HepG2 (cell line): ENCODE results near the gene BPIFB4. TPM values are rescaled to one million over a fixed set of nuclear protein-coding genes. Genes with fewer than 3 reads are reported as not detected.

Source experiments
- ATAC-seq: fragments of 200-7000 bp; cut with Tn5 transposase; 3 replicates; pipeline ENCODE4 v1.9.1; 2020; ENCODE audit warnings: mild to moderate bottlenecking, moderate library complexity
- BruUV-seq: library from RNA; stranded (reverse); fragments of 400-500 nt; replicated peaks from 2 replicates; lab custom pipeline; 2021; lab: Mats Ljungman, UMichigan
- CTCF ChIA-PET: fragments of 300-600 bp; formaldehyde crosslinking; extraction: SDS; loops from one replicate; lab custom pipeline; 2021; ENCODE audit warnings: low total read pairs, inconsistent platforms, low intra/inter-chr PET ratio; lab: Yijun Ruan, JAX
- POLR2A ChIA-PET: fragments of 350-600 bp; sonication (Branson Sonifier 250); formaldehyde crosslinking; loops from one replicate; lab custom pipeline; 2020; ENCODE audit warnings: antibody characterized with exemption, inconsistent platforms; lab: Yijun Ruan, JAX
- DNase-seq: peaks from one replicate; pipeline ENCODE4 v3.0.0-alpha.2; 2015; ENCODE audit warnings: low spot score
- FAIRE-seq: peaks from 3 replicates; lab custom pipeline; 2011; peaks lifted over from hg19 to GRCh38; lab: Jason Lieb, UNC
- H2AFZ ChIP-seq: one replicate; pipeline ENCODE4 v1.6.1; 2011; ENCODE audit warnings: low read length, inconsistent platforms
- H3K27ac ChIP-seq: fragments of 300-600 bp; 3 replicates; pipeline ENCODE4 v1.8.0; 2011; ENCODE audit warnings: mixed run types, mild to moderate bottlenecking, mixed read lengths, low read length, inconsistent platforms; ENCODE audit not compliant: insufficient read depth; ENCODE audit errors: extremely low read length
- H3K27me3 ChIP-seq, 2 experiments: fragments of 200-600 bp in 1 of 2; 2 replicates in 1 of 2; 3 replicates in 1 of 2; pipeline versions ENCODE4 v1.6.0 to v1.8.0; 2011; ENCODE audit warnings: low read length in 2 of 2, mild to moderate bottlenecking in 2 of 2, moderate library complexity in 2 of 2, inconsistent platforms in 1 of 2; ENCODE audit not compliant: insufficient read depth in 2 of 2, control insufficient read depth in 1 of 2
- H3K36me3 ChIP-seq, 2 experiments: fragments of 200-600 bp in 1 of 2; replicated peaks in 1 of 2; 2 replicates in 1 of 2; 3 replicates in 1 of 2; pipeline versions ENCODE4 v1.5.1 to v1.8.0; 2011; ENCODE audit warnings: low read length in 2 of 2, inconsistent platforms in 1 of 2; ENCODE audit not compliant: insufficient read depth in 2 of 2, control insufficient read depth in 1 of 2
- H3K4me1 ChIP-seq: 2 replicates; pipeline ENCODE4 v1.5.1; 2012; ENCODE audit warnings: low read length, inconsistent platforms; ENCODE audit not compliant: insufficient read depth
- H3K4me2 ChIP-seq: 2 replicates; pipeline ENCODE4 v1.6.0; 2011; ENCODE audit warnings: low read depth, low read length, inconsistent platforms
- H3K4me3 ChIP-seq, 3 experiments: fragments of 200-600 bp in 1 of 3; sonication (generic), shearing (Covaris generic) in 1 of 3; replicated peaks in 1 of 3; 2 replicates each; pipeline ENCODE4 v1.5.1; 2011 to 2016; ENCODE audit warnings: low read length in 3 of 3, inconsistent platforms in 2 of 3, low read depth in 2 of 3, mild to moderate bottlenecking in 2 of 3, control low read depth in 1 of 3, mixed read lengths in 1 of 3; ENCODE audit not compliant: insufficient read depth in 1 of 3
- H3K79me2 ChIP-seq: one replicate; pipeline ENCODE4 v1.6.1; 2011; ENCODE audit warnings: low read length, inconsistent platforms; ENCODE audit not compliant: insufficient read depth
- H3K9ac ChIP-seq: 2 replicates; pipeline ENCODE4 v1.6.0; 2011; ENCODE audit warnings: mild to moderate bottlenecking, low read depth, low read length, inconsistent platforms; ENCODE audit not compliant: insufficient read depth
- H3K9me3 ChIP-seq: 2 replicates; pipeline ENCODE4 v1.5.1; 2012; ENCODE audit warnings: mild to moderate bottlenecking, low read length
- H4K20me1 ChIP-seq: 2 replicates; pipeline ENCODE4 v1.6.0; 2011; ENCODE audit warnings: inconsistent platforms, mild to moderate bottlenecking, low read length, moderate library complexity; ENCODE audit not compliant: insufficient read depth
- CCDC6 ChIP-seq: sonication (generic); formaldehyde crosslinking; IDR thresholded peaks from 2 replicates; pipeline ENCODE4 v1.8.1; 2022; ENCODE audit warnings: mild to moderate bottlenecking, missing genetic modification reagents, moderate library complexity
- CERS6 ChIP-seq: sonication (generic); formaldehyde crosslinking; IDR thresholded peaks from 2 replicates; pipeline ENCODE4 v1.5.0; 2020; ENCODE audit warnings: missing genetic modification reagents
- EP300 ChIP-seq, 3 experiments: sonication (generic) in 1 of 3; formaldehyde crosslinking in 1 of 3; IDR thresholded peaks; 2 replicates each; pipeline versions ENCODE4 v1.5.1 to v1.6.1; 2011 to 2020; ENCODE audit warnings: low read depth in 2 of 3, low read length in 2 of 3, borderline replicate concordance in 1 of 3, improper control_type of control experiment in 1 of 3, mild to moderate bottlenecking in 1 of 3, missing genetic modification reagents in 1 of 3, moderate library complexity in 1 of 3
- HNF1B ChIP-seq: sonication (generic); formaldehyde crosslinking; IDR thresholded peaks from 2 replicates; pipeline ENCODE4 v1.5.1; 2020; ENCODE audit warnings: mild to moderate bottlenecking, moderate library complexity, missing genetic modification reagents
- HNF4A ChIP-seq: sonication (generic); formaldehyde crosslinking; IDR thresholded peaks from 2 replicates; pipeline ENCODE4 v1.4.0; 2020; ENCODE audit warnings: missing genetic modification reagents
- MTERF4 ChIP-seq: sonication (generic); formaldehyde crosslinking; IDR thresholded peaks from 2 replicates; pipeline ENCODE4 v1.8.0; 2023; ENCODE audit warnings: mild to moderate bottlenecking, missing genetic modification reagents
- NR2F6 ChIP-seq, 2 experiments: IDR thresholded peaks; 2 replicates each; pipeline ENCODE4 v1.6.1; 2016; ENCODE audit warnings: antibody characterized with exemption in 1 of 2, mild to moderate bottlenecking in 1 of 2
- RAD21 ChIP-seq: fragments of 450-650 bp; formaldehyde crosslinking; IDR thresholded peaks from 2 replicates; pipeline ENCODE4 v1.5.0; 2020; ENCODE audit warnings: mild to moderate bottlenecking
- RARA ChIP-seq: IDR thresholded peaks from 2 replicates; pipeline ENCODE4 v1.6.1; 2016; ENCODE audit warnings: missing genetic modification reagents, missing compliant biosample characterization
- TP53 ChIP-seq: sonication (generic); formaldehyde crosslinking; conservative IDR thresholded peaks from 2 replicates; pipeline ENCODE4 v1.4.0; 2020; ENCODE audit warnings: missing genetic modification reagents
- ZNF580 ChIP-seq: IDR thresholded peaks from 2 replicates; pipeline ENCODE4 v1.6.1; 2016; ENCODE audit warnings: low read depth, borderline replicate concordance
- ZNF614 ChIP-seq: IDR thresholded peaks from 2 replicates; pipeline ENCODE4 v1.6.1; 2018; ENCODE audit warnings: missing biosample characterization, missing genetic modification reagents, inconsistent platforms, borderline replicate concordance
- WGBS: methylation state at CpG from one replicate; pipeline ENCODE4 v1.1.6; 2017; ENCODE audit warnings: low lambda C conversion rate; 5-methylcytosine and 5-hydroxymethylcytosine counted together
- in situ Hi-C: cut with HindIII; loops from 2 replicates; pipeline ENCODE4 v1.10.0; 2017; ENCODE audit warnings: low pct_unique_long_range_greater_than_20kb; ENCODE audit not compliant: extremely low pct_ligation_motif_present
- intact Hi-C: fragments of 100-400 bp; cut with micrococcal nuclease; formaldehyde crosslinking; loops from one replicate; pipeline ENCODE4 v1.10.0; 2022; ENCODE audit not compliant: unreplicated experiment
- polyA plus RNA-seq, 8 experiments: library from polyadenylated mRNA; depleted of rRNA in 3 of 8; stranded (reverse) in 7 of 8; unstranded in 1 of 8; fragments of >200 nt; fragmentation: Illumina TruSeq in 4 of 8; extraction: Trizol in 4 of 8; gene quantifications; 2 replicates each; pipeline versions ENCODE4 v1.2.1 to v1.2.3, GENCODE V29; 2011 to 2016; ENCODE audit warnings: low read depth in 4 of 8, missing spikeins in 1 of 8, mixed read lengths in 1 of 8; ENCODE audit not compliant: insufficient read depth in 1 of 8
- total RNA-seq, 5 experiments: library from RNA; depleted of rRNA; stranded (reverse); fragments of >200 nt; fragmentation: Illumina TruSeq; extraction: Trizol; gene quantifications; 2 replicates each; pipeline ENCODE4 v1.2.3, GENCODE V29; 2016; ENCODE audit warnings: low read depth in 1 of 5

BPIFB4 gene
- total and polyA plus RNA-seq, 2 of the 13 experiments (the other 11 are each of a cell fraction or from before 2014, with no cell fraction given), result 0.09 TPM; not detected in 1

GRCh38 chr20:33042430-33042829 is 37.0 kb upstream of the BPIFB4 start:
- ATAC-seq (peak; percentile 32), FAIRE-seq (no peak), DNase-seq (no peak)
- H3K4me1 ChIP-seq, result peaks cover 34% of the 10 kb centered on the region
- in situ Hi-C loops, result no loop called here
- WGBS, result 61% methylated on average over 3 of the region's 3 CpGs
- no peaks in the 10 kb centered on the region for H3K36me3 ChIP-seq
- H3K27me3 ChIP-seq, result no peaks in the 10 kb centered on the region; a peak in 1 of 5 replicates
- no peak overlapping the region for H2AFZ ChIP-seq
- ChIA-PET POLR2A (interaction anchor here (0.7 to 3.3 kb wide), 3 partner anchors 11 to 223 kb away, joined by 4 to 16 read pairs (median 6); partner anchors contain the start of genes BPIFB2, BPIFB6 and MAPRE1), CTCF (no interaction called here)
- H3K27ac ChIP-seq, result no peak overlapping the region
- intact Hi-C loops, result loop anchor here (5.0 kb wide), 1 partner anchor 35 kb away; the partner anchor contains the start of gene BPIFB2
- H4K20me1 ChIP-seq, result no peaks in the 10 kb centered on the region
- no peak overlapping the region for H3K9ac ChIP-seq
- no peak overlapping the region for H3K4me3 ChIP-seq
- H3K9me3 ChIP-seq, result peaks cover 10% of the 10 kb centered on the region; the same call in 1 of the 2 replicates
- peak overlapping the region; percentile 6 for H3K4me2 ChIP-seq
- no peaks in the 10 kb centered on the region for H3K79me2 ChIP-seq
- TF ChIP-seq RAD21 (CRISPR knock-in tag) (no peak), HNF1B (CRISPR knock-in tag) (0 out of 2 replicates have a peak, but pooled peaks have one; percentile 14), CCDC6 (CRISPR knock-in tag) (0 out of 2 replicates have a peak, but pooled peaks have one; percentile 34), CERS6 (CRISPR knock-in tag) (no peak), HNF4A (CRISPR knock-in tag) (peak; percentile 58; the same call in 1 of the 2 replicates), ZNF614 (CRISPR knock-in tag) (peak; percentile 53; the same call in 1 of the 2 replicates), ZNF580 (CRISPR knock-in tag) (no peak), RARA (CRISPR knock-in tag) (peak; percentile 69), NR2F6 (IDR thresholded peaks at IDR 0.05) (peak; percentile 38; the same call in 1 of the 2 replicates), NR2F6 (CRISPR knock-in tag; IDR thresholded peaks at IDR 0.05) (peak; percentile 44; the same call in 1 of the 2 replicates), MTERF4 (0 out of 2 replicates have a peak, but pooled peaks have one; percentile 35), TP53 (CRISPR knock-in tag) (0 out of 2 replicates have a peak, but pooled peaks have one; percentile 27), EP300 (IDR thresholded peaks at IDR 0.05; ENCODE audit: low read depth in 2 of 2, low read length in 2 of 2) (0 out of 4 replicates have a peak, but pooled peaks of 1 of the 2 experiments have one; percentile 5), EP300 (CRISPR knock-in tag; IDR thresholded peaks at IDR 0.05; ENCODE audit: borderline replicate concordance) (no peak)
- BruUV-seq, result no TSS peak
